CD4-positive, alpha-beta T cell treated with Interleukin-2 at 100 ng/mL for 4 hours (primary cell): ENCODE data around the gene RNF169.
"Not testable (repeated sequence)": the region's sequence is repeated elsewhere in the genome, so short reads cannot be mapped to it uniquely, and the experiment has no call there.

ENCODE experiments used
- DNase-seq: peaks from one replicate; pipeline ENCODE4 v3.0.0-alpha.2; 2020; ENCODE audit warnings: low spot score

Gene RNF169

DNA sequence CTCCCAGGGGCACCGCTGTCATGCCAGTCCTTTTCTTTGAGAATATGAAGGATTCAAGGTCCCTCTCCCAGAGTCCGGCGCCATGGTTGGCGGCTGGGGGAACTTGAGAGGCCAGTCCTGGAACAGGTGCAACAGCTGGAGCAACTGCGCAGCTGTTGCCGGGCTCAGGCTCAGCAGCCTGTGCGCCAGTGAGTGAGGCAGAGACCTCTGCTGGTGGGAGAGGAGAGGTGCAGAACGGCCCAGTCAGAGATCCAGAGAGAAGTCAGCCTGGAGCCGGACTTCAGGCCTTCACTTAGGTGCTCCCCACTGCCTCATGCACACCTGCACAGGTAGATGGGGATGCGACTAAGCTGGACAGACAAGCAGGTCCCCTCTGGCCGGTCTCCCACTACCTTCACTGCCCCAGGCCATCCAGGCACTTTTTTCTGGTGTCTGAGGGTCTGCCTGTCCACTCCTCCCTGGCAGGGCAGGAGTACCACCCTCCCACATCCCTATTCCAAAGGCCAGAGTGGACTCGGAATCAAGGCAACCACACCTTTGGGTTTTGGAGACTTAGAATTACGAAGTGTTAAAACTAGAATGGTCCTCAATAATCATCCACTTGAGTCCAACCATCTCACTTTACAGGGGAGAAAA is 22.0 kb upstream of the RNF169 start:
- peak; percentile 59 for DNase-seq

GRCh38 chr11:74729397-74729796 is 19.3 kb upstream of the RNF169 start:
- DNase-seq: no peak

DNA sequence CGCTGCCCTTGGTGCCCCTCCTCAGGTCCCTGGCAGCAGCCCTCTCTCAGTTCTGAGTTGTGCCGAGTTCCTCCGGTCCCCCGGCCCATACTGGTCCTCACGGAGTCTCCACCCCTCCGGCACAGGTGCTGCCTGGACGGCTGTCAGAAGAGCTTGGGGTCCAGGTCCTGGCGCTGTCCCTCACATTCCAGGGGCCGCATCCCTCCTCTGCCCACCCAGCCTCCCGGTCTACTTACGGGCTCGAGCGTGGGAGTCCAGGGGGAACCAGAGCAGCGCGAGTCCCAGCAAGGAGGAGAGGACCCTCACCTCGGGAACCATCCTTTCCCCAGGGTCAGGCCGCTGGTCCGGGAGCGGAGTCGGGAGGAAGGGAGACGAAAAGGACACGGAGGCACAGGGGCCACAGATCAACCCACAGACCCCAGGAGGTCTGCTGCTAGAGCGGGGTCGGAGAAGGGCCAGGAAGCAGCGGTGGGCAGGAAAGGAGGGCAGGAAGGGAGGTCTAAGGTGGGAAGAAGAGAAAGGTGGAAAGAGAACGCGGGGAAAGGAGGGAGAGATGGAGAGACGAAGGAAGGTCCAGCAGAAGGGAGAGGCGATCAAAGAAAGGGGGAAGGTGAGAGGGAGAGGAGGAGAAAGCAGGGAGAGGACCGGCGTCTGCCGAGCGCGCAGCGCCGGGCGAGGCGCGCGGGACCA is 17.9 kb upstream of the RNF169 start:
- DNase-seq: no peak

GRCh38 chr11:74731301-74732094 is 17.2 kb upstream of the RNF169 start, which contains the start of gene CHRDL2:
TSS of gene CHRDL2 (minus strand) at chr11:74731426. CDS start at chr11:74730888, 538 bp downstream.
- DNase-seq: no peak

- DNase-seq: no peak
These were observed 14.1 kb upstream of the RNF169 start for GRCh38 chr11:74734559-74734925.

DNA sequence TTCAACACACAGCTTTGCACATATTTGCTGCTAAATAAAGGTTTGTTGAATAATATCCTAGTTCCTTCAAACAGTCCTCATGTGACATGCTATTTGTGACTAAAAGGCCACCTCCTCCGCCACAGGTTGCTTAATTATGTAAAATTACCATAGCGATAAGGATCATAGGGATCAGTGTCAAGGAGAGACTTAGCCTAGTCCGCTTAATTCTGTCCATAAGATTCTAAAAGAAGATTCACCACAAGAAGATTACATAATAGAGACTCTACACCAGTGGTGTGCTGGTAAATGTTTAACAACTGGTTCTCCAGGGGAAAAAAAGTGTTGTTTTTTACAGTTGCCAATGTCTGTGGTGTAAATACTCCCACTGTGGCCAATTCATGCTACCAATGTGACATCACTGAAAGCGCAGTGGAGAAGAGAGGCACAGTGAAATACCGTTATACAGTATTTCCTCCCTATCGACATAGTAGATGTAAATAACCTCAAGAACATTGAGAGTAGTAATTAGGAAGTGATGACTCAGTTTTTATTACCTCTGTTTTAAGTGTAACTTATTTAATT is 13.2 kb upstream of the RNF169 start:
- DNase-seq: peak; percentile 7

- DNase-seq: no peak
These were observed 12.6 kb upstream of the RNF169 start for GRCh38 chr11:74736031-74736430.

DNA sequence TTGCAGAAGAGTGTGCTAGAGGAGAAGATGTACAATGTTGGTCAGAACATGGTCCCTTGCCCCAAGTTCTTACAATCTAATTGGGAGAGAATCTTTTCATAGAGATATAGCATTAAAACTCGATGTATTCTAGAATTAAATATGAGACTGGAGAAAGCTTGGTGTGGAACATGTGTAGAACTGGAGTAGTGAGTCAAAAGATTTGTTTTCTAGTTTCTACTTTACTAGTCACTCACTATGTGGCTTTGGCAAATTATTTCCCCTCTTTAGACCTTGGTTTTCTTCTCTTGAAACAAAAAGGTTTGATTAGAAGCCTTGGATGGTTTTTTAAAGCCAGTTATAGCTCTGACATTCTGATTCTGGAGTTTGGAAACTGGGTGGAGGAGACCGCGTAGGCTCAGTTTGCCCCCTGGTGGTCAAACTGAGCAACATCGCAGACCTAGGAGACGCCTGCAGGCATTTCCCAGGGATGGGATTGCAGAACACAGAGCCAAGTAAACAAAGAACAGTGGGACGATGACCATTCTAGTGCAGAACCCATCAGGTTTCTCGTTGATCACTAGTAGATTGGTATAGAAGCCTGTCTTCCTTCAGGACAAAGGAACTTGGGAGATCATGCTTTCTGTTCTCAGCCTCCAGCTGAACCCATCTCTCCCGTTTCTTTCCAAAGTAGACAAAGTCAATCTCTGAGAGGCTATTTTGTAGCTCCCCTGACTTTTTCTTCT is 8.9 kb upstream of the RNF169 start:
- peak; percentile 54 for DNase-seq

DNA sequence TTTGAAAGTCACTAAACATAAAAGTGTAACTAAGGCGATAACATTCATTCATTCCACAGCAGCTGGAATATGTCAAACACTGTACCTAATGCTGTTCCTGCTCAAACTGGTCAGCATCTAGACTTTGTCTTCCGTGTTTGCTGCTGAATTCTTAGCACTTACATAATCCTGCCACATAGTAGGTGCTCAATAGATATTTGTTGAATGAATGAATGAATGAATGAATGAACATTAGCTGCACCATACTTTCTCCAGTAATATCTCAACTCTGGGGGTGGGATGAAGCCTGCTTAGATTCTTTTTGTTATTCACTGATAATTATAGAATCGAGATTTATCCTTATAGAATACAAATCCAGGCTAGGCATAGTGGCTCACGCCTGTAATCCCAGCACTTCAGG is 6.6 kb upstream of the RNF169 start:
- DNase-seq: no peak

DNA sequence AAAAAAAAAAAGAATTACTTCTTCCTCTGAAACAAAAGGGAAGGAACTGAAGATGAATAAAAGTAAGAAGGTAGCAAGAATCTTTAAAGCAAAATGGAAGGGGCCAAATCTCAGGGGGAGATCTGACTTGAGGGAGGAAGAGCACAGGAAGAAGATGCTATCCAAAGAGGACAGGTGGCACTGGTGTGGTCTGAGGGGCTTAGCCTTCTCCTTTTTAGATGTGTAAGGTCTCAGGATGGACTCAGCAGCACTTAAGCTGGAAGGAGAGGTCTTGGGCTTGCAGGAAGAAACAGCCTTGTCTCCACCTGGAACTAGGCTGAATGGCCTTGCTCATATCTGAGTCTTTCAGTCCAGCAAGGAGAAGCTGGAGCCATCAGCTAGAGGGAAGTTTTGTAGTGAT is 5.0 kb upstream of the RNF169 start:
- DNase-seq: no peak

DNA sequence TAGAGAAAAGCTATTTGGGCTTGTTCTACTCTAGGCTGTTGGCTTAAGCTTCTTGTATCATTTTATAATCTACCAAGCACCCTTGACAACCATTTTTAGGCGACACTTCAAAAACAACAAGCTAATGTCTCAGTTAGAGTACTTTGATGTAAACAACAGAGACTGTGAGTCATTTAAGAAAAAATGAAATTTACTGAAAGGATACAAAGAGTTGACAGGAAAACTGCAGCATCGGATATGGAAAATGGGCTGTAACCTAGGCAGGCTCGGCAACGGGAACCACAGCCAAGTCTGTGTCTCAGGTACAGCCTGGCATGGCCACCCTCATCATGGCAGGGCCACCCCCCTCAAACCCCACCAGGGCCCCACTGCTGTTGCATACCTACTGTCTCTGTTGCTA is 4.4 kb upstream of the RNF169 start:
- DNase-seq: no peak

DNA sequence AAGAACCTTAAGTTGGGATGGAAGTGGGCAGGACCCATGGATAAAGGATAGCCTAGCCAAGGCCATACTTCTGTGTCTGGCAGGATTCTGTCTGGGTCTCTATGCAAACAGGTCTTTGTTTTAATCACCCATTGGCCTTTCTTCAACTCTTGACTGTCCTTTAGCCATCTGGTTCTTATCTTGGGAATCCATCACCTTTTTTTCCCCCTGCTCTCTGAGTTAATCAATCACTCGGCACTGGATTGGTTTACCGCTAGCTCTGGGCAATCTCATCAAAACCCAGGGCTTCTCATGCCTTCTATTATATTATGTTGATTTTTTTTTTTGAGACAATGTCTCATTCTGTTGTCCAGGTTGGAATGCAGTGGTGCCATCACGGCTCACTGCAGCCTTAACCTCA is 1.8 kb upstream of the RNF169 start:
- no peak for DNase-seq

DNA sequence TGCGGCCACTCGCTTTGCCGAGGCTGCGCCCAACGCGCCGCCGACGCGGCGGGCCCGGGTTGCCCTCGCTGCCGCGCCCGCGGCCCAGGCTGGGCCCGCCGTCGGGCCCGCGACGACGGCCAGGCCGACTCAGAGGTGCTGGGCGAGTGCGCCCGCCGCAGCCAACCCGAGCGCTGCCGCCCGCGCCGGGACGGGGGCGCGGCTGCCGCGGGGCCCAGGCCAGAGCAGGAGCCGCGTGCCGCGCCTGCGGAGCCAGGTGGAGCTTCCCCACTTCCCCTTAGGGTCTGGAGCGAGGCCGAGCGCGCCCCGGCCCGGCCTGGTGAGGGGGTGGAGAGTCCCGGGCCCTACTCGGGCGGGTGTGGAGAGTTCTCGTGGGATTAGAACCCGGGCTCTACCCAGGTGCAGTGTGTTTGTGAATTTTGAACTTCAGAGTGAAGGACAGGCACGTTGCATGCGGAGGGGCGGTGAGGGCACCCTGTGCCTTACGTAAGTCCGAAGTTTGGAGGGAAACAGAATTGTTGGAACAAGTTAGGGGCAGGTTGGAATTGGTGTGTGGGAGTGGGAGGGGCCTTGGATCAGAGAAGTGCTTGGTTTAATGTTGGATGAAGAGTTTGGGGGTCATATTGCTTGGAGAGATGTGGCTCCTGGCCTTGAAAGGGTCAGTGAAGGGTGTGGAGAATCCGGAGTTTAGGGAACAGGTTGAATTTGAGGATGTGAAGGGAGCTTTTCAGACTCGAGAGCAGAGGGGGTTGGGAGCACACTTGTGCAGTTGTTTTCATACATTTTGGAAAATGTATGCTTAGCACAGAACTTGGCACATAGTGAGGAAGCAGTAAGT is 697 bp downstream of the RNF169 start:
- DNase-seq: peak; percentile 35

GRCh38 chr11:74749965-74750296 is 1.3 kb downstream of the RNF169 start:
- no peak for DNase-seq

- not testable (repeated sequence) for DNase-seq
These were observed 1.9 kb downstream of the RNF169 start for GRCh38 chr11:74750598-74750997.

DNA sequence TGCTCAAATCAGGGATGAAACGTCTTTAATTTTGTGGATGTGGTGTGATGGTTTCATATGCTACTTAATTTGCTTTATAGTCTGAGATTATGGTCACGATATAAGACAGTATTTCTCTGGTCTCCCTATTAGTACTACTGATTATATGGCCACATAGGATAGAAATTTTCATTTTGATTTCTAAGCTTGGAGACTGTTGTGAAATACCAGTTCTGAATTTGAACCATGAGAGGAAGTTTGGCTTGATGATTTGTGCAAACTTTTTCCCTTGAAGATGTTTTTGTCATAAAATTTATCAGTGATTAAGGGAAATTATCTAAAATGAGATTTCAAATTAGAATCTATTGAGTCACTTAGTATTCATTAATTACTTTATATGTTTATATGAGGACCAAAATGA is 2.7 kb downstream of the RNF169 start:
- DNase-seq: no peak

GRCh38 chr11:74754507-74755252 is 6.0 kb downstream of the RNF169 start:
- no peak for DNase-seq

GRCh38 chr11:74755395-74755995 is 6.8 kb downstream of the RNF169 start:
- DNase-seq: no peak

- no peak for DNase-seq
These were observed 7.9 kb downstream of the RNF169 start for GRCh38 chr11:74756571-74756970.

- DNase-seq: no peak
These were observed 18.3 kb downstream of the RNF169 start for GRCh38 chr11:74766905-74767304.
